Immature natural killer cell (primary cell): Measurements from ENCODE around the gene FAAH. TPM values are rescaled to one million over a fixed set of nuclear protein-coding genes. Genes with fewer than 3 reads are reported as not detected.
A peak's percentile ranks its signal among the peaks of the same experiment; 100 is the strongest.

ENCODE experiments used
- DNase-seq, 3 donors: peaks; one replicate each; pipeline ENCODE4 v3.0.0; 2022; ENCODE audit warnings: mixed read lengths in 1 of 3
- H3K27ac Mint-ChIP-seq, 6 donors: one replicate each; pipeline ENCODE4 v1.8.0; 2020; ENCODE audit warnings: mixed read lengths in 6 of 6, mild to moderate bottlenecking in 5 of 6, inconsistent platforms in 4 of 6, moderate library complexity in 3 of 6
- H3K27me3 Mint-ChIP-seq, 3 donors: one replicate each; pipeline ENCODE4 v1.8.0; 2020 to 2021; ENCODE audit warnings: low read depth in 3 of 3, mild to moderate bottlenecking in 3 of 3, mixed read lengths in 3 of 3, moderate library complexity in 3 of 3, inconsistent platforms in 1 of 3
- H3K36me3 Mint-ChIP-seq, 3 donors: one replicate each; pipeline ENCODE4 v1.8.0; 2020; ENCODE audit warnings: mixed read lengths in 3 of 3, inconsistent platforms in 2 of 3, mild to moderate bottlenecking in 2 of 3
- H3K4me1 Mint-ChIP-seq, 2 donors: one replicate each; pipeline ENCODE4 v1.8.0; 2020; ENCODE audit warnings: inconsistent platforms in 2 of 2, mild to moderate bottlenecking in 2 of 2, mixed read lengths in 2 of 2, moderate library complexity in 1 of 2
- H3K4me3 Mint-ChIP-seq, 5 donors: one replicate each; pipeline ENCODE4 v1.8.0; 2020; ENCODE audit warnings: mild to moderate bottlenecking in 5 of 5, mixed read lengths in 5 of 5, inconsistent platforms in 3 of 5, moderate library complexity in 3 of 5
- H3K9me3 Mint-ChIP-seq, 6 donors: one replicate each; pipeline ENCODE4 v1.8.0; 2020; ENCODE audit warnings: mild to moderate bottlenecking in 6 of 6, mixed read lengths in 6 of 6, inconsistent platforms in 4 of 6, moderate library complexity in 3 of 6
- polyA plus RNA-seq, 3 donors: library from polyadenylated mRNA; unstranded; fragments of 300-500 nt; fragmentation: Illumina TruSeq; gene quantifications; one replicate each; pipeline ENCODE4 v1.2.3, GENCODE V29; 2021

FAAH gene
- polyA plus RNA-seq, 3 donors from 2014 or later, result 1.8 to 2.8 (median 2.1) TPM

- Mint-ChIP-seq H3K4me3 (no peak overlapping the region), H3K27ac (no peak overlapping the region), H3K4me1 (no peaks in the 10 kb centered on the region), H3K9me3 (no peaks in the 10 kb centered on the region), H3K27me3 (no peaks in the 10 kb centered on the region), H3K36me3 (peaks cover 12 to 20% (median 14%) of the 10 kb centered on the region in 3 donors)
- no peak for DNase-seq
These were observed 21.7 kb upstream of the FAAH start for GRCh38 chr1:46372431-46372830.

GRCh38 chr1:46379996-46380395, 14.1 kb upstream of the FAAH start:
- Mint-ChIP-seq H3K27me3 (no peaks in the 10 kb centered on the region), H3K4me1 (no peaks in the 10 kb centered on the region), H3K27ac (no peak overlapping the region), H3K36me3 (peaks cover 0 to 3% (median 3%) of the 10 kb centered on the region in 3 donors), H3K4me3 (no peak overlapping the region), H3K9me3 (no peaks in the 10 kb centered on the region)
- DNase-seq, result no peak

- no peak overlapping the region for H3K4me3 Mint-ChIP-seq
- no peak overlapping the region for H3K27ac Mint-ChIP-seq
- peaks cover 0 to 3% (median 3%) of the 10 kb centered on the region in 3 donors for H3K36me3 Mint-ChIP-seq
- no peak for DNase-seq
- no peaks in the 10 kb centered on the region for H3K27me3 Mint-ChIP-seq
- H3K9me3 Mint-ChIP-seq, result peaks cover 0 to 1% (median 0%) of the 10 kb centered on the region in 6 donors
- no peaks in the 10 kb centered on the region for H3K4me1 Mint-ChIP-seq
These were observed 13.6 kb upstream of the FAAH start for GRCh38 chr1:46380508-46380907.

- Mint-ChIP-seq H3K27ac (peak overlapping the region in 1 of 6 donors; percentile 6), H3K9me3 (peaks cover 0 to 13% (median 2%) of the 10 kb centered on the region in 6 donors), H3K36me3 (peaks cover 4 to 13% (median 4%) of the 10 kb centered on the region in 3 donors), H3K4me3 (peak overlapping the region; percentile 43 to 82 (median 53)), H3K27me3 (peaks cover 5 to 21% (median 5%) of the 10 kb centered on the region in 3 donors), H3K4me1 (peaks cover 5 to 11% of the 10 kb centered on the region in 2 donors)
- DNase-seq, result no peak
These were observed 607 bp upstream of the FAAH start for GRCh38 chr1:46393510-46393909.

GRCh38 chr1:46394872-46395465, 852 bp downstream of the FAAH start:
- DNase-seq, result no peak
- H3K9me3 Mint-ChIP-seq, result peaks cover 0 to 13% (median 2%) of the 10 kb centered on the region in 6 donors
- H3K4me3 Mint-ChIP-seq, result peak overlapping the region; percentile 62 to 80 (median 68)
- peaks cover 5 to 23% (median 5%) of the 10 kb centered on the region in 3 donors for H3K27me3 Mint-ChIP-seq
- peaks cover 5 to 11% of the 10 kb centered on the region in 2 donors for H3K4me1 Mint-ChIP-seq
- H3K27ac Mint-ChIP-seq, result no peak overlapping the region
- peaks cover 4 to 13% (median 4%) of the 10 kb centered on the region in 3 donors for H3K36me3 Mint-ChIP-seq

- DNase-seq, result no peak
- H3K9me3 Mint-ChIP-seq, result peaks cover 0 to 13% (median 2%) of the 10 kb centered on the region in 6 donors
- H3K4me1 Mint-ChIP-seq, result peaks cover 5 to 11% of the 10 kb centered on the region in 2 donors
- peaks cover 4 to 23% (median 5%) of the 10 kb centered on the region in 3 donors for H3K27me3 Mint-ChIP-seq
- no peak overlapping the region for H3K4me3 Mint-ChIP-seq
- H3K36me3 Mint-ChIP-seq, result peaks cover 4 to 13% (median 4%) of the 10 kb centered on the region in 3 donors
- no peak overlapping the region for H3K27ac Mint-ChIP-seq
These were observed 2.6 kb downstream of the FAAH start for GRCh38 chr1:46396441-46397398.

- Mint-ChIP-seq H3K4me3 (no peak overlapping the region), H3K27ac (no peak overlapping the region), H3K27me3 (peaks cover 0 to 8% (median 3%) of the 10 kb centered on the region in 3 donors), H3K36me3 (no peaks in the 10 kb centered on the region), H3K9me3 (no peaks in the 10 kb centered on the region), H3K4me1 (peaks cover 3 to 5% of the 10 kb centered on the region in 2 donors)
- DNase-seq, result no peak
These were observed 5.2 kb downstream of the FAAH start for GRCh38 chr1:46399307-46399706.

- H3K36me3 Mint-ChIP-seq, result no peaks in the 10 kb centered on the region
- no peak overlapping the region for H3K27ac Mint-ChIP-seq
- DNase-seq, result no peak
- H3K4me3 Mint-ChIP-seq, result no peak overlapping the region
- H3K9me3 Mint-ChIP-seq, result no peaks in the 10 kb centered on the region
- H3K27me3 Mint-ChIP-seq, result peaks cover 0 to 5% (median 3%) of the 10 kb centered on the region in 3 donors
- H3K4me1 Mint-ChIP-seq, result no peaks in the 10 kb centered on the region
These were observed 6.3 kb downstream of the FAAH start for GRCh38 chr1:46400421-46400820.

- Mint-ChIP-seq H3K4me3 (no peak overlapping the region), H3K27me3 (peaks cover 0 to 2% (median 0%) of the 10 kb centered on the region in 3 donors), H3K27ac (no peak overlapping the region), H3K9me3 (no peaks in the 10 kb centered on the region), H3K36me3 (no peaks in the 10 kb centered on the region), H3K4me1 (peaks cover 0 to 3% of the 10 kb centered on the region in 2 donors)
- DNase-seq, result no peak
These were observed 7.2 kb downstream of the FAAH start for GRCh38 chr1:46401154-46401913.

GRCh38 chr1:46401964-46402626, 8.0 kb downstream of the FAAH start:
- Mint-ChIP-seq H3K36me3 (no peaks in the 10 kb centered on the region), H3K4me1 (peaks cover 3 to 7% of the 10 kb centered on the region in 2 donors), H3K9me3 (no peaks in the 10 kb centered on the region), H3K27me3 (peaks cover 0 to 2% (median under 1%) of the 10 kb centered on the region in 3 donors), H3K27ac (no peak overlapping the region), H3K4me3 (no peak overlapping the region)
- no peak for DNase-seq

GRCh38 chr1:46403916-46404315, 9.8 kb downstream of the FAAH start:
- no peaks in the 10 kb centered on the region for H3K9me3 Mint-ChIP-seq

GRCh38 chr1:46404482-46405196, 10.5 kb downstream of the FAAH start:
- Mint-ChIP-seq H3K4me1 (peaks cover 9 to 15% of the 10 kb centered on the region in 2 donors), H3K36me3 (no peaks in the 10 kb centered on the region), H3K27me3 (peaks cover 1 to 2% (median 2%) of the 10 kb centered on the region in 3 donors), H3K4me3 (no peak overlapping the region), H3K27ac (no peak overlapping the region), H3K9me3 (no peaks in the 10 kb centered on the region)
- no peak for DNase-seq

More at GRCh38 chr1:46403916-46404315, 9.8 kb downstream of the FAAH start:
- H3K27me3 Mint-ChIP-seq, result peaks cover 1 to 3% (median 2%) of the 10 kb centered on the region in 3 donors
- no peak overlapping the region for H3K27ac Mint-ChIP-seq
- H3K4me1 Mint-ChIP-seq, result peaks cover 9 to 15% of the 10 kb centered on the region in 2 donors
- H3K36me3 Mint-ChIP-seq, result no peaks in the 10 kb centered on the region
- H3K4me3 Mint-ChIP-seq, result no peak overlapping the region
- DNase-seq, result no peak
